HG02678 (cell line): Measurements from ENCODE around the gene ACAD11.
A peak's percentile ranks its signal among the peaks of the same experiment; 100 is the strongest.
"Not testable (repeated sequence)": the region's sequence is repeated elsewhere in the genome, so short reads cannot be mapped to it uniquely, and the experiment has no call there.

Source experiments
- ATAC-seq: cut with Tn5 transposase; IDR thresholded peaks from one replicate; pipeline ENCODE4 v1.9.1; 2021; ENCODE audit warnings: mild to moderate bottlenecking, moderate library complexity; ENCODE audit not compliant: unreplicated experiment

Gene ACAD11

GRCh38 chr3:132650153-132650552 is 9.5 kb downstream of the ACAD11 start:
- no peak for ATAC-seq

DNA sequence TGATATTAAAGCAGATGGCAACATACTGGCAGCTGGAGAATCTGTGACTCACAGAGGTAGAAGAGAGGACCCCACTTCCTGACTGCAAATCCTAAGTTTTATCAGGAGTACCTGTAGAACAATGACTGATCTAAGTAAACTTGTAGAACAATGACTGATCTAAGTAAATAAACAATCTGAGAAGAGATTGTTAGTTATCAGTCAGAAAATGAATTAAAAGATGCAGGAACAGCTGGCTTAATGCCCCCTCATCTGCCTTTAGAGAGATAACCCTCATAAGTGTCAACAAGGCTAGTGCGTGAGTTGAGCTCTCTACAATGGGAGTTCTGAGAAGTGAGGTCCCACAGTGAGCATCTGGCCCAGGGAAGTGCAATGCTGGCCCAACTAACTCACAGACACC is 14.6 kb downstream of the ACAD11 start:
- ATAC-seq, result no peak

- ATAC-seq, result no peak
Measured at GRCh38 chr3:132643366-132643765, 16.2 kb downstream of the ACAD11 start.

GRCh38 chr3:132642539-132642847 is 17.1 kb downstream of the ACAD11 start:
- ATAC-seq, result no peak

DNA sequence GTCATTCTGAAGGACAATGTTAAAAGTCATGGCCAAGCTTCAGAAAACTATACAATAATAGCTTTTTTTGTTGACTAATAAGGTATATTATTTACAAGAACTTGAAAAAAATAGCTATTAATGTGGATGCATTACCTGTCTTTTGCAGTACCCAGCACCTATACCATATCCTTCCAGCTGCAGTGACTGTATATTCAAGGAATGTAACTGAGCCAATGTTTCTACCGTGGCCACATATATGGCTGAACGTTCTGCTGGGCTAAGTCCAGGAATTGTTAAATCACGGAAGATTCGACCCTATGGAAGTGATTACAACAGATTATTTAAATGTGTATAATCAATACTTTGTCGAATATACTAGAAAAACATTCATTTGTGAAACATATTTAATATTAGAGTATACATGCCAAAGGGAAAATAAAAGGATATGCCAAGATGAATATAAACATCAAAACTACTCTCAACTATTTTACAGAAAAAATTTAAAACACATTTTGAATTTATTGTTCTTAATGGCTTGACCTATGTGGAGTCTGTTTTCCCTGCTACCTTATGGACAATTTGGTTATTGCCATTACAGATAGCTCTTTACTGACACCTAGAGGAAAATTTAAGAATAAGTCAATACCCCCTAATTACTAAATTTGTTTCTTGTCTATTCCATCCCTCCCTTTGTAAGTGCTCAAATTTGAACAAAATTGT is 17.6 kb downstream of the ACAD11 start:
- ATAC-seq, result no peak

DNA sequence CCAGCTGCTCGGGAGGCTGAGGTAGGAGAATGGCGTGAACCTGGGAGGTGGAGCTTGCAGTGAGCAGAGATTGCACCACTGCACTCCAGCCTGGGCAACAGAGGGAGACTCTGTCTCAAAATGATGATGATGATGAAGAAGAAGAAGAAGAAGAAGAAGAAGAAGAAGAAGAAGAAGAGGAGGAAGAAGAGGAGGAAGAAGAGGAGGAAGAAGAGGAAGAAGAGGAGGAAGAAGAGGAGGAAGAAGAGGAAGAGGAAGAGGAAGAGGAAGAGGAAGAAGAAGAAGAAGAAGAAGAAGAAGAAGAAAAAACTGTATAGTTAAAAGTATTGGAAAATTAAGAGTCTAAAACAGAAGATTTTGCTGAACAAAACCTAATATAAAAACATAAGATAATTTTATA is 18.2 kb downstream of the ACAD11 start:
- ATAC-seq, result not testable (repeated sequence)

- ATAC-seq, result no peak
Measured at GRCh38 chr3:132638706-132639105, 20.9 kb downstream of the ACAD11 start.

DNA sequence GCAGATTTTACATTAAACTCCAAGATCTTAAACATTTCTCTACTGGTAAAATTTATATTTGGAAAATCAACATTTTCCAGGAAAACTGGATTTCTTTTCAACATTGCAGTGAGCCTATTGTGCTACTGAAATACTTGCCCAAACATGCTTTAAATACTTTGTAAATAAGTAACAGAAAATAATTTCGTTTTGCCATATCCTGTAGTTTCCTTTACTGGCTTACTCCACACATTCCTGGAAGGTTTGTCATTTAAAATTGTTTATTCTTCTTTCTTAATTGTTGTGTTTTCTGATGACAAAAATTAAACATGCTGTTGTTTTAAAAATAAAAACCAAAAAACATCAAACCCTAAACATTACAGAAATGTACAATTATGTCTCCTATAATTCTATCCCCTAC is 22.0 kb downstream of the ACAD11 start:
- no peak for ATAC-seq

- no peak for ATAC-seq
Measured at GRCh38 chr3:132635052-132635451, 24.6 kb downstream of the ACAD11 start.

DNA sequence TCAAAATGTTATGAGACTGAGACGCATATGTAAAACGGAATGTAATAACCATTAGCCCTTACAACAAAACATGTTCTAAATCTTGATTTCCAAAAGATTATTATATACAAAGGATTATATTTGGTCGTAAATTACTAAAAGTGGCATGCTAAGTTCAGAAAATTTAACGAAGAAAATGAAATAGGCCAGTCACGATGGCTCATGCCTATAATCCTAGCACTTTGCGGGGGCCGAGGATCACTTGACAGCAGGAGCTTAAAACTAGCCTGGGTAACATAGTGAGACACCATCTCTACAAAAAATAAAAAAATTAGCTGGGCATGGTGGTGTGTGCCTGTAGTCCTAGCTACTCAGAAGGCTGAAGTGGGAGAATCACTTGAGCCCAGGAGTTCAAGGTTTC is 29.0 kb downstream of the ACAD11 start:
- no peak for ATAC-seq

GRCh38 chr3:132629928-132630327 is 29.7 kb downstream of the ACAD11 start:
- no peak for ATAC-seq

- ATAC-seq, result no peak
Measured at GRCh38 chr3:132628157-132628556, 31.5 kb downstream of the ACAD11 start.

GRCh38 chr3:132626955-132627354 is 32.7 kb downstream of the ACAD11 start:
- ATAC-seq, result no peak

DNA sequence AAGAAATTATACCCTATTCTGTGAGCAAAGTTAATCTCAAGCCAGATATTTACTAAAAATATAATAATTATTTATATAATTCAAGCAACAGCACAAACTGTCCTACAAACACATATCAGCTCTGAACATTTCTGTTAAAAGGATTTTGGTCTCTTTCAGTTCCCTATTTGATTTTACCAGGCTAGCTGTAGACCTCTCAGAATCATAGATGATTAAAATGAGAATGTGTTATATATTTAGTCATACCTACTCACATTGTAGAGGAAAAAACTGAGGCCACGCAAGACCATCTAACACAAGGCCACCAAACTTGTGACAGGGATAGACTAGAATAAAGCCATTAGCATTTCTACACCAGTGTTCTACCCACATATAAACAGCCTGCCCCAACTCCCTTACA is 34.0 kb downstream of the ACAD11 start:
- peak; percentile 81 for ATAC-seq

GRCh38 chr3:132624790-132625189 is 34.8 kb downstream of the ACAD11 start:
- no peak for ATAC-seq

- ATAC-seq, result no peak
Measured at GRCh38 chr3:132623646-132624045, 36.0 kb downstream of the ACAD11 start.

DNA sequence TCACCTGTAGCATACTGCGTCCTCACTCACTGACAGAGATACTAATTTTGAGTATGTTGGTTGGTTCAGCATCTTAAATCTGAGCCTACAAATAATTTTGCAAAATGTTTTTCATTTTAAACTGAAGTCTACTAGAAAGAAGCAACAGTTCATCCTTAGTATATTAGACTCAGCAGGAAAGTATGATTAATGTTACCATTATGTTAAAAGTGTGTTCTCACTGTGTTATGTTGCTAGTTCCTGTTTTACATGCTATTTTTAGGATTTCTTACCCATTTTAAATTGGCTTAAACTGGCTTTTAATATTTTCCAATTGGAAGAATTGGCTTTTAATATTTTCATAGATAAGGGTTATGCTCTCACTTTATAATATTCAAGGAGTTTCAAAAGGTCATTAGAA is 36.8 kb downstream of the ACAD11 start:
- no peak for ATAC-seq

DNA sequence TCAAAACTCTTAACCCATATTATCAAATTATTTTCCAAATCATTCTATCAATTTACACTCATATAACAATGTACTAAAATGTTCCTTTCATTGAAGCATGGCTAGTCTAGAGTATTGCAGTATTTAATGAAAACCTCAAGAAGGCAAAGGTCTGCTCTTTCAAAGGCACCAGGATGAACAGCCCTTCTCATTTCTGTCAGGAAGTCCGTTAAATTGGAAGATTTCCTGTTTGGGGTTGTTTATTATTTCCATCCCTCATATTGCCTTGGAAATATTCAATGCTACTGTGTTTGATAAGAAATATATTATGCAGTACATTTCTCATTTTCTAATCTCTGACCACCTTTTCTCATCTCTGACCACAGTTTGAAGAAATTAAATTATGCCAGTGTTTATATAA is 37.5 kb downstream of the ACAD11 start:
- no peak for ATAC-seq

DNA sequence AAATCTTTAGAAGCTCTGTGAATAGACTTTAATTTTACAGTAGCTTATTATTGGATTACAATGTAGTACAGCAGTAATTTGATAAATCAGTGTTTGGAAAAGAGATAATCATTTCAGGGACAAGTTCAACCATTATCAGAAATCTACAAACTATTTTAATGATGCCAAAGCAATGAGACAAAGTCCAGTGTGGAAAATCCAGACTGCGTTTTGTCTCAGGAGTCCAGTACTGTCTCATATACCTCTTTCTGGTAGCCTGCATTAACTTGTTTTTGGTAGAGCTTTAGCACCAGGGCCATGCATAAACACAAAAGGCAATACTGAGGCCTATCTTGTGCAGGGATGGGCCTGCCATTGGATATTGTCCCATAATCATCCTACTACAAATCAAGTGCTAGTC is 42.8 kb downstream of the ACAD11 start:
- no peak for ATAC-seq

GRCh38 chr3:132615881-132616280 is 43.7 kb downstream of the ACAD11 start:
- no peak for ATAC-seq

DNA sequence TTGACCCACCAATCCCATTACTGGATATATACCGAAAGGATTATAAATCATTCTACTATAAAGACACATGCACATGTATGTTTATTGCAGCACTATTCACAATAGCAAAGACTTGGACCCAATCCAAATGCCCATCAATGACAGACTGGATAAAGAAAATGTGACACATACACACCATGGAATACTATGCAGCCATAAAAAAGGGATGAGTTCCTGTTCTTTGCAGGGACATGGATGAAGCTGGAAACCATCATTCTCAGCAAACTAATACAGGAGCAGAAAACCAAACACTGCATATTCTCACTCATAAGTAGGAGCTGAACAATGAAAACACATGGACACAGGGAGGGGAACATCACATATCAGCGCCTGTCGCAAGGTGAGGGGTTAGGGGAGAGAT is 44.3 kb downstream of the ACAD11 start:
- ATAC-seq, result not testable (repeated sequence)

DNA sequence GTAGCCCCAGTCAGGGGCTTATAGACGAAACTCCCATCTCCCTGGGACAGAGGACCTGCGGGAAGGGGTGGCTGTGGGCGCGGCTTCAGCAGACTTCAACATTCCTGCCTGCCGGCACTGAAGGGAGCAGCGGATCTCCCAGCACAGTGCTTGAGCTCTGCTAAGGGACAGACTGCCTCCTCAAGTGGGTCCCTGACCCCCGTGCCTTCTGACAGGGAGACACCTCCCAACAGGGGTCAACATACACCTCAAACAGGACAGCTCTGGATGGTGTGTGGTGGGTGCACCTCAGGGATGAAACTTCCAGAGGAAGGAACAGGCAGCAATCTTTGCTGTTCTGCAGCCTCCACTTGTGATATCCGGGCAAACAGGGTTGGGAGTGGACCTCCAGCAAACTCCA is 53.0 kb downstream of the ACAD11 start:
- ATAC-seq, result not testable (repeated sequence)

- no peak for ATAC-seq
Measured at GRCh38 chr3:132606085-132606484, 53.5 kb downstream of the ACAD11 start.
